Panc1 (cell line): ENCODE data around the gene RNF182.

Source experiments
- CTCF ChIP-seq: fragments of 450-650 bp; IDR thresholded peaks from 2 replicates; pipeline ENCODE4 v1.5.1; 2017; ENCODE audit warnings: mild to moderate bottlenecking
- POLR2AphosphoS5 ChIP-seq: IDR thresholded peaks from 2 replicates; pipeline ENCODE4 v1.6.1; 2012; ENCODE audit warnings: mild to moderate bottlenecking, low read depth, low read length, moderate library complexity
- SIN3A ChIP-seq: IDR thresholded peaks from 2 replicates; pipeline ENCODE4 v1.6.1; 2012; ENCODE audit warnings: low read depth, mild to moderate bottlenecking, low read length, moderate library complexity, borderline replicate concordance; ENCODE audit not compliant: insufficient read depth
- TCF7L2 ChIP-seq: IDR thresholded peaks from 2 replicates; pipeline ENCODE4 v1.6.1; 2011; ENCODE audit warnings: mild to moderate bottlenecking, low read depth, low read length, inconsistent platforms
- TF ChIP-seq, protein P1 (sequence below), 2 experiments: IDR thresholded peaks; 2 replicates each; pipeline ENCODE4 v1.6.1; 2011 to 2012; ENCODE audit warnings: low read depth in 2 of 2, control low read depth in 1 of 2, low read length in 1 of 2, mild to moderate bottlenecking in 1 of 2, moderate library complexity in 1 of 2; ENCODE audit not compliant: insufficient read depth in 1 of 2

DNA sequence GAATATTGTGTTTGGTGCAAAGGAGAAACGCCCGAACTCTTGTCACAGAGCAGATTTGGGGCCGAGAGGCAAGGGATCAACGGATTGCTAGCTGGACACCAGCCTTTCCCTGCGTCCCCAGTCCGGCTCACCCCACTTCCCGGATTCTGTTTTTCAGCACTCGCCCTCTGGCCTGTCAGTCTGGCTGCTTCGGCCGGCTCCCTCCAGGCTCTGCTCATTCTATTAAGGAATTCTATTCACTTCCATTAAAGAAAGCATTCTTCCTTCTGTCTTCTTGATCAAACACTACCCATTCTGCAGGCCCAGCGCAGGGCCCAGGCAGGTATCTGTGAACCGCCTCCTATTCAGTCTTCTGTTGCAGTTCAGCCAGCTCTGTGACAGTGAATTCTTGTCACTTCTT, 91.7 kb downstream of the RNF182 start:
- no peak for TF ChIP-seq POLR2AphosphoS5
- no peak for TF ChIP-seq CTCF
- TF ChIP-seq, protein P1, sequence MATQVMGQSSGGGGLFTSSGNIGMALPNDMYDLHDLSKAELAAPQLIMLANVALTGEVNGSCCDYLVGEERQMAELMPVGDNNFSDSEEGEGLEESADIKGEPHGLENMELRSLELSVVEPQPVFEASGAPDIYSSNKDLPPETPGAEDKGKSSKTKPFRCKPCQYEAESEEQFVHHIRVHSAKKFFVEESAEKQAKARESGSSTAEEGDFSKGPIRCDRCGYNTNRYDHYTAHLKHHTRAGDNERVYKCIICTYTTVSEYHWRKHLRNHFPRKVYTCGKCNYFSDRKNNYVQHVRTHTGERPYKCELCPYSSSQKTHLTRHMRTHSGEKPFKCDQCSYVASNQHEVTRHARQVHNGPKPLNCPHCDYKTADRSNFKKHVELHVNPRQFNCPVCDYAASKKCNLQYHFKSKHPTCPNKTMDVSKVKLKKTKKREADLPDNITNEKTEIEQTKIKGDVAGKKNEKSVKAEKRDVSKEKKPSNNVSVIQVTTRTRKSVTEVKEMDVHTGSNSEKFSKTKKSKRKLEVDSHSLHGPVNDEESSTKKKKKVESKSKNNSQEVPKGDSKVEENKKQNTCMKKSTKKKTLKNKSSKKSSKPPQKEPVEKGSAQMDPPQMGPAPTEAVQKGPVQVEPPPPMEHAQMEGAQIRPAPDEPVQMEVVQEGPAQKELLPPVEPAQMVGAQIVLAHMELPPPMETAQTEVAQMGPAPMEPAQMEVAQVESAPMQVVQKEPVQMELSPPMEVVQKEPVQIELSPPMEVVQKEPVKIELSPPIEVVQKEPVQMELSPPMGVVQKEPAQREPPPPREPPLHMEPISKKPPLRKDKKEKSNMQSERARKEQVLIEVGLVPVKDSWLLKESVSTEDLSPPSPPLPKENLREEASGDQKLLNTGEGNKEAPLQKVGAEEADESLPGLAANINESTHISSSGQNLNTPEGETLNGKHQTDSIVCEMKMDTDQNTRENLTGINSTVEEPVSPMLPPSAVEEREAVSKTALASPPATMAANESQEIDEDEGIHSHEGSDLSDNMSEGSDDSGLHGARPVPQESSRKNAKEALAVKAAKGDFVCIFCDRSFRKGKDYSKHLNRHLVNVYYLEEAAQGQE (IDR thresholded peaks at IDR 0.05; ENCODE audit: insufficient read depth in 1 of 2, low read depth in 2 of 2, low read length in 1 of 2), result no peak
- no peak for TF ChIP-seq SIN3A
- TF ChIP-seq TCF7L2, result no peak
